Activated CD4-positive, alpha-beta T cell treated with anti-CD3 and anti-CD28 coated beads, Interleukin-2, amount 50 U/mL, for 1 hour (primary cell): ENCODE data around the gene ASB2.

Experiments
- DNase-seq: peaks from one replicate; pipeline ENCODE4 v3.0.0-alpha.2; 2020

Gene ASB2

DNA sequence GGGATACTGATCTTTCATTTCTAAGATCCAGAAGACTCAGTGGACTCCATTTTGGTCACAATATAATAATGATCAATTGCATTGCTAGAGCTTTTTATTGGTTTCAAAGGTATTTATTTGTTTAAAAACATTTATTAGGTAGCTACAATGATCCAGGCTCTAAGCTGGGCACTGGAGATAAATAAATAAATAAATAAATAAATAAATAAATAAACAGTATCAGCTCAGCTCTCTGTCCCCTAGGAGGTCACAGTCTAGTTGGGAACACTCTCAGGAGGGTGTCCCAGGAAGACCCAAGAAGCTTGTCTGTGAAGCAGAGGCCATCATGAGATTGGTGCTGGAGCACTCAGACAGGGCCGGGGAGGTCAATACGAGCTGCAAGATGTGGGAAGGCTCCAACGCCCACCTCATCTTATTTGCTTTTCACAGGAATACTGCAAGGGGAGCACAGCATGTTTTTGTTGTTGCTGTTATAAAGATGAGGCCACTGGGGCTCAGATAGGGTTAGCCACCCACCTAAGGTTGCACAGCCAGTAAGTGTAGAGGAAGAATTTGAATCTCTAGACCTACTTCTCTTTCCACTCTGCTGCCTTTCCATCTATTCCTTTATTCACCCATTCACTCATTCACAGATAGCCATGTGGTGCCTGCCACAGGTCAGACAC lies 15.5 kb downstream of the ASB2 start:
- DNase-seq: no peak

DNA sequence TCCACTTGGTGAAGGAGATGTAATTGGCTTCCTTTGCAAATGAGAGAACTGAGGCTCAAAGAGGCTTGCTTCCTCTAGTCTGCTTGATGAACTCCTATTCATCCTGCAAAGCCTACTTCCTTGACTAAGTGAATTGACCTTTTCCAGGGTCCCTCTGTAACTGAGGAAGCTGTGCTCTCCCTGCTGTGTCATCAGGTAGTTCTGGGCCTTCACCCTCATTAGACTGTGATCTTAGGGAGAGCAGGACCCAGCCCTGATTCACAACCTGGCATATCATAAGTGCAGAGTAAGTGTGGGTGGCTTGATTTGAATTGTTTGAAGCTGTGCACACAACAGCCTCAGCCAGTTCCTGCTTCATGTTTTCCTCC lies 16.3 kb downstream of the ASB2 start:
- DNase-seq: no peak

GRCh38 chr14:93959239-93960107 lies 16.9 kb downstream of the ASB2 start:
- DNase-seq: peak; percentile 88

DNA sequence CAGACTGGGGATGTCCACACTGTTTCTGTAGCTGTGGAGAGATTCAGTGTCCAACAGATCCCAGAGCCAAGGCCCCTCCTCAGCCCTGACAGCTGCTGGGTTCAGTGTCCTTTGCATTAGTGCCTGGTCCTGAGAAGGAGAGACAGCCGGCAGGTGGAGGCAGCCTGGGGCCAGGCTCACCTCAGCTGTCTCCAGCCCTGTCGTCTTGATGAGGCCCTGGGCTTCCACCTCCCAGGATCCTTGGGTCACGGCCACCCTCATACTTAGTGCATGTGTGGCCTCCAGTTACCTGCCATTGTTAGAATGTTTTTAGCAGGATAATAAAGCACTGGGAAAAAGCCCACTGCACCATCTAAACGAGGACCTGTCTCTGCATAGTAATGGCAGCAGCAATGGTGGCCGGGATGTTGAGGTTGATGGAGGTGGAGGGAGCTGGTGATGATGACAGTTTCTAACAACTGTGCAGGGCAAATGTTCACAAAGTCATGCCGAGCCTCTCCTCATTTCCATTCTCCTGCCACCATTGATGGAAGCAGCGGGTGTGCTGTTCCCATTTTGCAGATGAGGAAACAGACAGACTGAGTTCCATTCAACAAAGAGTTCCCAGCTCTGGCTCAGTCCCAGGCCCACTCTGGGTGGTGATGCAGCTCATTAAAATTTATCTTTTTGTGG lies 17.7 kb downstream of the ASB2 start:
- no peak for DNase-seq

DNA sequence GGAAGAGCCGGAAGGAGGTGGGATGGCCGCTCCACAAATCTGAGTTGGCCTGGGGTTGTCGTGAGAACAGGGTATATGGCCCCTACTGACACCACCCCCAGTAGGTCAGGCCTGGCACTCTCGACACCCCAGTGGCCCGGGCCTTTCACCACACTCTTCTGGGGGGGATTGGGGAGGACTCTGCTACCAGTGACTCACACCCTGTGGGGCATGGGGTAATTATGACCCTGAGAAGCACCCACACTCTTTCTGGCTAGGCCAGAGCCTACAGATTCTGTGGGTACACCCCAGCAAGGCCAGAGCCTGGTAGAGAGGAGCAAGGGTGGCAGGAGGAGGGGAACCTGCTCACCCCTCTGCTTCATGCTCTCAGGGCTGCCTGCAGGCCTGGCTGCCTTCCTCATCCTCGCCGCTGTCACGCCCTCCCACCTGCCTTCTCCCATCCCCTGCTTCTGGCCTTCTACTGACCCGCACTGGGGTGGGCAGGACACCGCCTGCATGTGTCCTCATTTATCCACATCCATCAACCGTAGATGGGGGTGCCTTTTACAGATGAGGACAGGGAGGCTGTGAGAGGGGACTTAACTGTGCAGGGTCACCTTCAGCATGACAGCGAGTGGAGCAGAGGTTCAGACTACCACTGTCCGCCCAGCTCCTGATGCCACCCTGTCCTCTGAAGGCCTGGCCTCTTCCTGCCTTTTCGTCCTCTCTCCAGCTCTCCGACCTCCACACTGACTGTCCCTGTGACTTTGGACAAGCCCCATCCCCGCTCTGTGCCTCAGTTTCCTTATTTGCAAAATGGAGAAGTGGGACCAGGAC lies 18.4 kb downstream of the ASB2 start:
- no peak for DNase-seq

DNA sequence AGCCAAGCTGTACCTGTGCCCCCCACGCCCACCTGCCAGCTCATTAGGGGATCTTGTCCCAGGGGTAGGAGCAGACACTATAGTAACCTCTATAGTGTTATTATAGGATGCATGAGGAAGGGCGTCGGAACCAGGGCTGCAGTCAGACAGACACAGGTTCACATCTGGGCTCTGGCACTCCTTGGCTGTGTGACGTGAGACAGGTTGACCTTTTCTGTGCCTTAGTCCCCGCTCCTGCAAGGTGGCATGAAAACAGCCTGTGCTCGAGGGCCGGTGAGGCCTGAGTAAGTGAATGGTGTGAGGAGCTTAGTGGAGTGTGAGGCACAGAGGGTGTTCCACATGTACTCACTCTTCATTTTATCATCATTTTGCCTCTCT lies 19.0 kb downstream of the ASB2 start:
- no peak for DNase-seq

GRCh38 chr14:93956514-93957332 lies 19.6 kb downstream of the ASB2 start:
- DNase-seq: no peak

- no peak for DNase-seq
Observed at GRCh38 chr14:93955850-93956481, 20.4 kb downstream of the ASB2 start.

DNA sequence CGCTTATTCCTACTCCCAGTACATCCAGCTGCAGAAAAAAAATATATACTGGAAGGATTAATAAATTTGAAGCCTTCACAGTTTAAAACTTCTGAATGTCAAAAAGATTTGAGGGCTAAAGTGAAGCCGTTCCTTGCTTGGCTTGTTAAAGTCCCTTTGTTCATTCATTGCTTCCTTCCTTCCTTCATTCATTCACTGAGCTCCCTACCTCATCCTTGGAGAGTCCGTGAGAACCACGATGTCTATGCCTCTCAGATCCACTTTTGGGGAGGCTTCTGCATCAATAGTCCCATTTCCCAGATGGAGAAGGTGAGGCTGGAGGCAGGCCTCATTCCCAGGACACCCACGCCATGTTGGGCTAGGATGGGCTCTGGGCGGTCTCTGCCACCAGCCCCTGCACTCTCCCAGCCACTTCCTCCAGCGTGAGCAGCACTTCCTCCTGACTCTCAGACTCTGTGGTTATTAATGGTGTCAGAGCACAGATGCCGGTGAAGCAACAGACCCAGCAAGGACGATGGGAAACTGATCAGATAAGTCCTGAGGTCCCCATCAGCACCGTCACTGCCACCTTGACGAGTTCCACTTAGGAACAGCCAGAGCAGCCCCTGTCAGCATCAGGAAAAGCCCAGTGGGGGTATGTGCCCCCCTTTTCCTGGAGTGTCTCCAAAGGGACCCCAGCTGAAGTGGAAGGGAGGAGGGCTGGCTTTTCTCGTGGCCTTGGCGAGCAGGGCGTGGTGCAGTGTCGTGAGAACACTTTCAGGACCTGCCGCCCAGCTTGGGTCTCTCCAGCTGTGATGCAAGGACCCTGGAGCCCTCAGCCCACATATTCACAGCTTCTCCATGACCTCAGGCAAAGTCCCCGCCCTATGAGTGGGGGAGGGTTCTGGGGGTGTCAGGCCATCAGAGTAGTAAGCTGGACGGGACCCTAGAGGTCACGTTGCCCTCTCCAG lies 21.2 kb downstream of the ASB2 start:
- peak; percentile 42 for DNase-seq

GRCh38 chr14:93954516-93954830 lies 21.9 kb downstream of the ASB2 start:
- DNase-seq: no peak

DNA sequence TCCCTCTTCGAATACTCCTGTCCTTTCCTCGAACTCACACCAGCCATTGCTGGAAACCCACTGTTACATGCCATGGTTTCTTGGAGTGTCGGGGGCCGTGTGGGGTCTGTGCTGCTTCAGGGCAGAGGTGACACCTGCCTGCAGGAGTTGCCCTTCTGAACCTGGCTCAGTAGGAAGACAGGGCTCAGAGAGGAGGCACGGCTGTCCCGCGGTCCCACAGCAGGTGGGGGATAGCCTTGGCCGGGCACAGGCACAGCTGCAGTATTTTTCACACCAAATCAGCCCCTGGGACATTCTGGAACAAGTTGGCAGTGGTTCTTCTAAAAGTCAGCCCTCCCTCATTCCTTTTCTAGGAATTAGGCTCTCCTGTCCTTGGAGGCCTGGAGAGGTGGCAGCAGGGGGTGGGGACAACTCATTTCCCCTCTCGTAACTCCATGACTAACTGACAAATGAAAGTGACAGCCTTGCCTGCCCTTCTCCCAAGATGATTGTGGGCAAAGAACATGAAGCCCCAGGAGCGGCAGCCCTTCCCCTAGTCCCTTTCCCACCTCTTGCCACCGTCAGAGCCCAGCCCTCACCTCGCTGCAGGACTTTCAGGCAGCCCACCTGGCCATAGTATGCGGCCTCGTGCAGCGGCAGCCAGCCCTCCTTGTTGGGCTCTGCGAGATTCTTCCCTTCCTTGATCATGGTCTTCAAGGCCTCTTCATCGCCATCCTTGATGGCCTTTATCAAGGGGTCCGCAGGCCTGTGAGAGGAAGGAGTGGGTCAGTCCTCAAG lies 22.4 kb downstream of the ASB2 start:
- DNase-seq: no peak

- DNase-seq: no peak
Observed at GRCh38 chr14:93953263-93953662, 23.1 kb downstream of the ASB2 start.

GRCh38 chr14:93952829-93953228 lies 23.5 kb downstream of the ASB2 start:
- no peak for DNase-seq

GRCh38 chr14:93951635-93952540 lies 24.5 kb downstream of the ASB2 start:
- DNase-seq: no peak

DNA sequence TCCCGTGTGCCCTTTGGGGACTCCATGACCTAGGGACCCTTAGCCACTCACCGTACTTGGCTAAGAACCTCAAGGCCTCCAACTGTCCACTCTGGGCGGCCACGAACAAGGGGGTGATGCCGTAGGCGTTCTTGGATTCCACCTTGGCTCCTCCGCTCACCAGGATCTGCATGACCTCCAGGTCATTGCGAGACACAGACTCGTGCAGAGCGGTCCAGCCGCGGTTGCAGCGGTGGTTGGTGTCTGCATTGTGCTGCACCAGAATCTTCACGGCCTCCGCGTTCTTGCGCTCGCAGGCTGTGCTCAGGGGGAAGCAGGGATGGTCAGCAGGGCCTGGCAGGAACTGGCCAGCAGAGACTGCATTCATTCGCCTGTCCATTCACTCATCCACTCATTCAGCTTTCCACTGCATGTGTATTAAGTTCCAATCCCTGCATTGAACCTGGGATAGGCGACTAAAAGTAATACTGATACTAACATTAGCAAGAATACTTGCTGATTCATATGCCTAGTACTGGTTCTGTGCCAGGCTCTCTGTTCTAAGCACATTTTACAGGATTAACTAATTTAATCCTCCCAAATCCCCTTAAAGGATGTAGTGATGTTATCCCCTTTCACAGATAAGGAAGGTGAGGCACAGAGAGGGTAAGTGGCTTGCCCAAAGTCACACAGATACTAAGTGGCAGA lies 25.3 kb downstream of the ASB2 start:
- no peak for DNase-seq

- DNase-seq: no peak
Observed at GRCh38 chr14:93949511-93950075, 26.8 kb downstream of the ASB2 start.

DNA sequence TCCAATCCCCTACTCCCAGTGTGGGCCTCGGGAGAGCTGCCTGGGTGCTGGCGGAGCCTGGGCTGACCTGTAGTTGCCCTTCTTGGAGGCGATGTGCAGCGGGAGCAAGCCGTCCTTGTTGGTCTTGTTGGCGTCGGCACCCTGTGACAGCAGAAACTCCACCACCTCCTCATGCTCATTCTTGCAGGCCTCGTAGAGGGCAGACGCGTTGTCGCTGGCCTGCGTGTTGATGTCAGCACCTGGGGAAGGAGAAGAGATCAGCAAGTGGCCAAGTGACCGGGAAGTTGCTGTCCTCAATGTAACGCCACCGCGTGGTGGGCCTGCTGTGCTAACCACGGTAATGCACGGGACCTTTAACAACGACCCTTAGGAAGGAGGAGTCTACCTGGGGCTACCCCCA lies 29.1 kb downstream of the ASB2 start:
- no peak for DNase-seq
